Panc1 (cell line): ENCODE results near the gene SPARC.

Source experiments
- POLR2AphosphoS5 ChIP-seq: IDR thresholded peaks from 2 replicates; pipeline ENCODE4 v1.6.1; 2012; ENCODE audit warnings: mild to moderate bottlenecking, low read depth, low read length, moderate library complexity
- TCF7L2 ChIP-seq: IDR thresholded peaks from 2 replicates; pipeline ENCODE4 v1.6.1; 2011; ENCODE audit warnings: mild to moderate bottlenecking, low read depth, low read length, inconsistent platforms
- TF ChIP-seq, protein P1 (sequence below): fragments of 450-650 bp; IDR thresholded peaks from 2 replicates; pipeline ENCODE4 v1.5.1; 2017; ENCODE audit warnings: mild to moderate bottlenecking
- TF ChIP-seq, protein P2 (sequence below), 2 experiments: IDR thresholded peaks; 2 replicates each; pipeline ENCODE4 v1.6.1; 2011 to 2012; ENCODE audit warnings: low read depth in 2 of 2, control low read depth in 1 of 2, low read length in 1 of 2, mild to moderate bottlenecking in 1 of 2, moderate library complexity in 1 of 2; ENCODE audit not compliant: insufficient read depth in 1 of 2

DNA sequence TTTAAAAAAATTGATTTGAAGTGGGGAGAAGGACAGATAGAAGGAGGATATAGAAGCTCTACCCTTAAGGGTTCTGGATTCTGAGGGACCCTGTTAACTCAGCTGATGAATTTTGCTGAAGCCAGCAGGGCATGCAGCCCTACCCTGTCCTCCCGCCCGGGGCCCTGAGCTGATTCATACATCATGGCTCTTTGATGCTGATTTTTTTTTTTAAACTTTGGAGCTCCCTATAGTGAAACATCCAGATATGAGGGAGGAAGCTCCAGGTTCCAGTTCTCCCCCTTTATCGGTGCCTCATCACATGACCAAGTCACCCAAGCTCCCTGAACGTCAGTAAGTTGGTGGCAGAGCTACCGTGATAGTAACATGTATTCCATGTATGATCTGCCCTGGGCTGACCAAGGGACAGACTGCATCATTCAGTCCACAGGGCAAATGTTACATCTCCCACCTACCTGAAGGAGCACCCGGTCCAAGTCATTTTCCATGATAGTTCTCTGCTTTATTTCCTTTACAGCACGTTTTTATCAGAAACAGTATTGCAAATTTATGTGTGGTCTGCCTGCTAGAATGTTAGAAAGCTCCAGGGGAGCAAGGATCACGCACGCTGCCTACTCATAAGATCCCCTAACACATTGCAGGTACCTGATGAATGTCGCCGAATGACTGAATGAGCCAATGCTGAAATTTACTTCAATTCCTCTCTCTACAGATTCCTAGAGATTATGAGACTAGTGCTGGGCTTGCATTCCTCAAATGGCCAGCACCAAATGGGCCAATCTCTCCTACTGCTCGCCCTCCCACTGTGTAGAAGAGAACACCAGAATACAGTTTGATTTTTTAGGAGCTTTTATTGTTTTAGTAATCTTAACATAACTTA lies 25.9 kb downstream of the SPARC start:
- TF ChIP-seq POLR2AphosphoS5 (no peak), TCF7L2 (no peak)
- TF ChIP-seq, protein P1, sequence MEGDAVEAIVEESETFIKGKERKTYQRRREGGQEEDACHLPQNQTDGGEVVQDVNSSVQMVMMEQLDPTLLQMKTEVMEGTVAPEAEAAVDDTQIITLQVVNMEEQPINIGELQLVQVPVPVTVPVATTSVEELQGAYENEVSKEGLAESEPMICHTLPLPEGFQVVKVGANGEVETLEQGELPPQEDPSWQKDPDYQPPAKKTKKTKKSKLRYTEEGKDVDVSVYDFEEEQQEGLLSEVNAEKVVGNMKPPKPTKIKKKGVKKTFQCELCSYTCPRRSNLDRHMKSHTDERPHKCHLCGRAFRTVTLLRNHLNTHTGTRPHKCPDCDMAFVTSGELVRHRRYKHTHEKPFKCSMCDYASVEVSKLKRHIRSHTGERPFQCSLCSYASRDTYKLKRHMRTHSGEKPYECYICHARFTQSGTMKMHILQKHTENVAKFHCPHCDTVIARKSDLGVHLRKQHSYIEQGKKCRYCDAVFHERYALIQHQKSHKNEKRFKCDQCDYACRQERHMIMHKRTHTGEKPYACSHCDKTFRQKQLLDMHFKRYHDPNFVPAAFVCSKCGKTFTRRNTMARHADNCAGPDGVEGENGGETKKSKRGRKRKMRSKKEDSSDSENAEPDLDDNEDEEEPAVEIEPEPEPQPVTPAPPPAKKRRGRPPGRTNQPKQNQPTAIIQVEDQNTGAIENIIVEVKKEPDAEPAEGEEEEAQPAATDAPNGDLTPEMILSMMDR, result no peak
- TF ChIP-seq, protein P2, sequence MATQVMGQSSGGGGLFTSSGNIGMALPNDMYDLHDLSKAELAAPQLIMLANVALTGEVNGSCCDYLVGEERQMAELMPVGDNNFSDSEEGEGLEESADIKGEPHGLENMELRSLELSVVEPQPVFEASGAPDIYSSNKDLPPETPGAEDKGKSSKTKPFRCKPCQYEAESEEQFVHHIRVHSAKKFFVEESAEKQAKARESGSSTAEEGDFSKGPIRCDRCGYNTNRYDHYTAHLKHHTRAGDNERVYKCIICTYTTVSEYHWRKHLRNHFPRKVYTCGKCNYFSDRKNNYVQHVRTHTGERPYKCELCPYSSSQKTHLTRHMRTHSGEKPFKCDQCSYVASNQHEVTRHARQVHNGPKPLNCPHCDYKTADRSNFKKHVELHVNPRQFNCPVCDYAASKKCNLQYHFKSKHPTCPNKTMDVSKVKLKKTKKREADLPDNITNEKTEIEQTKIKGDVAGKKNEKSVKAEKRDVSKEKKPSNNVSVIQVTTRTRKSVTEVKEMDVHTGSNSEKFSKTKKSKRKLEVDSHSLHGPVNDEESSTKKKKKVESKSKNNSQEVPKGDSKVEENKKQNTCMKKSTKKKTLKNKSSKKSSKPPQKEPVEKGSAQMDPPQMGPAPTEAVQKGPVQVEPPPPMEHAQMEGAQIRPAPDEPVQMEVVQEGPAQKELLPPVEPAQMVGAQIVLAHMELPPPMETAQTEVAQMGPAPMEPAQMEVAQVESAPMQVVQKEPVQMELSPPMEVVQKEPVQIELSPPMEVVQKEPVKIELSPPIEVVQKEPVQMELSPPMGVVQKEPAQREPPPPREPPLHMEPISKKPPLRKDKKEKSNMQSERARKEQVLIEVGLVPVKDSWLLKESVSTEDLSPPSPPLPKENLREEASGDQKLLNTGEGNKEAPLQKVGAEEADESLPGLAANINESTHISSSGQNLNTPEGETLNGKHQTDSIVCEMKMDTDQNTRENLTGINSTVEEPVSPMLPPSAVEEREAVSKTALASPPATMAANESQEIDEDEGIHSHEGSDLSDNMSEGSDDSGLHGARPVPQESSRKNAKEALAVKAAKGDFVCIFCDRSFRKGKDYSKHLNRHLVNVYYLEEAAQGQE (IDR thresholded peaks at IDR 0.05; ENCODE audit: insufficient read depth in 1 of 2, low read depth in 2 of 2, low read length in 1 of 2), result no peak
